Stimulated activated CD4-positive, alpha-beta T cell treated with anti-CD3 and anti-CD28 coated beads, TNF-alpha, amount 100 ng/mL, for 48 hours (primary cell): ENCODE data around the gene KRTAP10-2.

Source experiments
- DNase-seq, 3 donors: peaks; one replicate each; pipeline ENCODE4 v3.0.0-alpha.2; 2020; ENCODE audit warnings: low read depth in 3 of 3

The KRTAP10-2 gene

DNA sequence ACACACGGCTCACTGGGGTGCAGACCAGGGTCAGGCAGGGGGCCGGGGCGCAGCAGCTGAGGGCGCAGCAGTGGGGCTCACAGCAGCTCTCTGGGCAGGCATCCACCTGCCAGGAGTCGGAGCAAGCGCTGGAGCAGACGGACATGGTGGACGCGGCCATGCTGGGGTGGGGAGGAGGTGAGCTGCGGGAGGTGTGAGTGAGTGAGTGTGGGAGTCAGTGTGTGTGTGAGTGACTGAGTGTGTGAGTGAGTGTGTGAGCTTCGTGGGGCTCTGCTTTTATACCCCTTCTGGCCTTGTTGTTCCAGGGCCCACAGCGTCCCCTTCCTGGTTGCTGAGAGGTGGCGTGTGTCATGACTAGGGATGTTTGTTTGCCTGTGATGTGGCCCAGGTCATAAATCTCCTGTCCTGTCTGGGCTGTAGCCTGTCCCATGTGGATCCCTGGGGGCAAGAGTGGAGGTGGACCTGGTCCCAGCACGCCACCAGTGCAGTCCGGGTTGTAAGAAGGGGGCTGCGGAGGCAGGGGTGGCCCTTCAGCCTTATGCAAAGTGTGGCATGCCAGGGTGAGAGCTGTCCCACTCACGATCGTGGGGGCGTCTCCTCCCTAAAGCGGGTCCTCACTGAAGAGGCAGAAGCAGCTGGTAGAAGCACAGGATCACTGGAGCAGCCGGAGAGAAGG, 11.2 kb downstream of the KRTAP10-2 start, which contains the start of gene KRTAP10-1:
Gene KRTAP10-1 (minus strand): TSS at position 205 of the 676 bp plus-strand sequence. CDS start 45 bp downstream, at position 160.
- DNase-seq: no peak

DNA sequence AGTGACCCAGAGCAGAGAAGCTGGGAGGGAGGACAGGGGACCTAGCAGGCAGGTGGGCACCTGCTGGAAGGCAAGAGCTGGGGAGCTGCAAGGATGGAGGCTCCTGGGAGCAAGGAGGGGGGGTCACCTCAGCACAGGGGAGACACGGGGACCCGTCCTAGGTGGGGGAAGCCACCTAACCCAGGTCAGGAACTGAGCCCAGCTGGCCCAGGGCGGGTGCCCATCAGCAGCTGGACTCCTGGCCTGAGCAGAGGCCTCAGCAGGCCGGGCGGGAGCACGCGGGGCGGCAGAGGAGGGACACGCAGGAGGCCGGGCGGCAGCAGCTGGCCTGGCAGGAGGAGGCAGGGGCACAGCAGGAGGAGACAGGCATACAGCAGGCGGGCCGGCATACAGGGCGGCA, 12.3 kb downstream of the KRTAP10-2 start:
- no peak for DNase-seq

DNA sequence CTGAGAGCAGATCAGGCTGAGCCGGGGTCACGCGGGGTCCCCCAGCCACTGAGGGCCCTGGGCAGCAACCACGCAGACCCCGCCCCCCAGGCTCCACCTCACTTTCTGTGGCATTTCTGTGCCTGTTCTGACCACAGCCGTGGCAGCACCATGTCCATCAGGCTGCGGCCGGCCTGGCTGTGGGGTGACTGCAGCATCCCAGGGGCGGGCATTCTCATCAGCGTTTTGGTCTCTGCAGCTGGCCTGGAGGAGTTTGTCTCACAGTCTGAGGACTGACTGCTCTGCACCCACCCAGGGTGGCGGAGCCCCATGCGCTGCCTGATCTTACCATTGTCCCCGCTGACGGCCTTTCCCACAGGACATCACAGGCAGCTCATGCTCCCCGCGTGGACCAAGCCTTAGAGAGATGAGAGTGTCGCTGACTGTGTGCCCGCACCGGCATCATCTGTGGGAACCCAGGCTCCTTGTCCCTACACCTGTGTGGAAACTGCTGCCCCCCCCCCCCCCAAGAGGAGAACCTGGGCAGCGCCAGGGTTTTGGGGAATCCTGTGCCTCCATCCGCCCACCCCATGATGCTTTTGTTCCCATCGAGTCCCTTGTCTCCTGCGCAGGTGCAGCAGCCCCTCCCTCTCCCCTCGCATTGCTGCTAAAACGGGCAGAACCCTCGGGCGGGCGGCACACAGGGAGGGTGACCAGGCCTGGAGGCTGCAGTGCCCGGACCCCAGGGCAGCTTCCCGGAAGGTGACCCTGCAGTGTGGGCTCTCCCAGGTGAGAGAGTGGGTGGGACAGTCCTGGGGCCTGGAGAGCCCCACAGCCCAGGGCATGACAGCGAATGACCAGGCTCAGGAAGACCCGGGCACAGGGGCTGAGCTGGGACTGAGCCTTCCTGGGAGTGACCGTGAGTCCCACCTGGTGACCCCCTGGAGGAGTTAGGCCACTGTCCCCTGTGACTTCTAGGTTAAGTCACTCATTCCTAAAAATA, 13.1 kb downstream of the KRTAP10-2 start:
- no peak for DNase-seq

DNA sequence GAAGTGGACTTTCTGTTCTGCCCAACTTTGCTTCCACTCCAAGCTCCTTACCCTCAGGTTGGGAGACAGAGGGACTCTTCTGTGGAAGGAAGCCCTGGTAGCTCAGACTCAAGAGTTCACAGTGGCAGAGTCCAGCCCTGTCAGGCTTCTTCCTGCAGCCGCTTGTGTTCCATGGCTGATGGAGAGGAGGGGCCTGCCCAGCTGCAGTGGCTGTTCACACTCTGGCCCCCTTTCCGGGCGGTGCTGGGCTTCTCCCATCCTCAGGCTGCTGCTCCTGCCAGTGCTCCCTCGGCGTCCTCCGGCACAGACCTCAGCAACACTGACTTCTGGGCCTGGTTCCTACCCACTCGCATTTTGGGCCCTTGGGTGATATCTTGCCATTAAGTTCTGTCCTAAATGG, 15.3 kb downstream of the KRTAP10-2 start:
- no peak for DNase-seq

DNA sequence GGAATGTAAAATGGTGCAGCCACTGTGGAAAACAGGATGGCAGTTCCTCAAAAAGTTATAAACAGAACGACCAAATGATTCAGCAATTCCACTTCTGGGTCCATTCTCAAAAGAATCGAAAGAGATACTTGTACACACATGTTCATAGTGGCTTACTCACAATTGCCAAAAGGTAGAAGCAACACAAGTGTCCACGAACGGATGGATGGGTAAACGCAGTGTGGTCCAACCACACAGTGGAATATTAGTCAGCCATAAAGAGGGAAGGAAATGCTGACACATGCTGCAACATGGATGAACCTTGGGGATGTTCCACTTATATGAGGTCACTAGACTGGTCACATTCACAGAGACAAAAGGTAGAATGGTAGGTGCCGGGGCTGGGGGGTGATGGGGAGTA, 16.6 kb downstream of the KRTAP10-2 start:
- no peak for DNase-seq

DNA sequence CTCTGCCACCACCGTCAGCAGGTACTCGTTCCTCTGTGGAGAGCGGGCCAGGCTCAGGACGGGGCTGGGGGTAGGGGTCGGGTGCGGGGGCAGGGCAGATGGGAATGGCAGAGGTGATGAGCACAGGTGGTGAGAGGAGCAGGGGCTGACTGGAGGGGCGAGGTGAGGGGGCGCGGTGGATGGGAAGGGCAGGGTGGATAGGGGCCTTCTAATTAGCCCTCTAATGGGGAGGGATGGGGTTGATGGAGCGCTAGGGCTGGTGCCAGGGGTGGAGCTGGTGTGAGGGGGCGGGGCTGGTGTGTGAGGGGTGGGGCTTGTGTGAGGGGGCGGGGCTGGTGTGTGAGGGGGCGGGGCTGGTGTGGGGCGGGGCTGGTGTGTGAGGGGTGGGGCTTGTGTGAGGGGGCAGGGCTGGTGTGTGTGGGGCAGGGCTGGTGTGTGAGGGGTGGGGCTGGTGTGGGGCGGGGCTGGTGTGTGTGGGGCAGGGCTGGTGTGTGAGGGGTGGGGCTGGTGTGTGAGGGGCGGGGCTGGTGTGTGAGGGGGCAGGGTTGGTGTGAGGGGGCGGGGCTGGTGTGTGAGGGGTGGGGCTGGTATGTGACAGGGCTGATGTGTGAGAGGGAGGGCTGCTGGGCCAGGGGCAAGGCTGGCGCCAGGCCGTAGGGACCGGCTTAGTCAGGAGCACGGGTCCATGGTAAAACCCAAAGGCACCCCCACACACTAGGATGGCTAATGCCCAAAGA, 17.2 kb downstream of the KRTAP10-2 start:
- DNase-seq: no peak

DNA sequence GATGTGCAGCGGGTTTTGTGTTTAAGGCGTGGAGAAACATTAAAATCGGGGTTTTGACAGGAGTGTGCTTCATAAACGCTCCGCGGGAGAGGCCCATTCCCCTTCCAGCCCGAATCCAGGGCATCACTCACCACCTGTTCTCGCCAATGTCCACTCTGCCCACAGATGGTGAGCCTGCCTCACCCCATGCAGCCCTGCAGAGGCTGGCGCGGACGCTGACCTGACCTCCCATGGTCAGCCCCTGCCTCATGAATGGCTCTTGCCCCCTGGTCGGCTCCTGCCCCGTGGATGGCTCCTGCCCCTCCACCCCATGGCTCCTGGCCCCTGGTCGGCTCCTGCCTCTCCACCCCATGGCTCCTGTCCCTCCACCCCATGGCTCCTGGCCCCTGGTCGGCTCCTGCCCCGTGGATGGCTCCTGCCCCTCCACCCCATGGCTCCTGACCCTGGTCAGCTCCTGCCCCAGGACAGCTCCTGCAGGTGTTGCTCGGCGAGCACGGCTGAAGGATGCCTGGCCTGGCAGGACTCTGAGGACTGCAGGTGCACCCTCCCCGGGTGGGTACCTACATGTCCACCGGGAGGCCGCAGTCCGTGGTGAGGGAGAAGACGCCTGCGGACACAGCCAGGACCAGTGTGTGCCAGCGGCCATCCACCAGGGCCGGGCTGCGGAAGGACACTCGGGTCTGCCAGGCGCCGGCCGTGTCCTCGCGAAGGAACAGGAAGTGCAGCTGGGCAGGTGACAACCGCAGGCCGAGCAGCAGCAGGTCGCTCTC, 18.0 kb downstream of the KRTAP10-2 start:
- DNase-seq: no peak

DNA sequence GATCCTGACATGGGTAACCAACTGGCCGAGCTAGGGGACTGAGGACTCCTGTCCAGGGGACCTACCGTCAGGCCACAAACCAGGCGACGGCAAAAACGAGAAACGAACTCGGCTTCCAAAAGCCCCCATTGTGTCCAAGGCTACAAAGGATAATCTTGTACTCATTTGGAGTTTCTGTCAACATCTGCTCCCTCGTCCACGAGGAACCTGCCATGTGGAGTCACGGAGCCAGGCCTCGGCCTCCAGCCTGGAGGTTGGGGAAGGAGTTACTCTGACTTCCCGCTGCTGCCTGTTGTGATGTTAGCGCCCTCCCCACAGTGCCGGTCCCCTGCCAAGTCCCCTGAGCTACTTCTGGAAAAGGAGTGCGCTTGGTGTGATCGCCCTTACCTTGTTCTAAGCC, 18.6 kb downstream of the KRTAP10-2 start:
- DNase-seq: no peak

DNA sequence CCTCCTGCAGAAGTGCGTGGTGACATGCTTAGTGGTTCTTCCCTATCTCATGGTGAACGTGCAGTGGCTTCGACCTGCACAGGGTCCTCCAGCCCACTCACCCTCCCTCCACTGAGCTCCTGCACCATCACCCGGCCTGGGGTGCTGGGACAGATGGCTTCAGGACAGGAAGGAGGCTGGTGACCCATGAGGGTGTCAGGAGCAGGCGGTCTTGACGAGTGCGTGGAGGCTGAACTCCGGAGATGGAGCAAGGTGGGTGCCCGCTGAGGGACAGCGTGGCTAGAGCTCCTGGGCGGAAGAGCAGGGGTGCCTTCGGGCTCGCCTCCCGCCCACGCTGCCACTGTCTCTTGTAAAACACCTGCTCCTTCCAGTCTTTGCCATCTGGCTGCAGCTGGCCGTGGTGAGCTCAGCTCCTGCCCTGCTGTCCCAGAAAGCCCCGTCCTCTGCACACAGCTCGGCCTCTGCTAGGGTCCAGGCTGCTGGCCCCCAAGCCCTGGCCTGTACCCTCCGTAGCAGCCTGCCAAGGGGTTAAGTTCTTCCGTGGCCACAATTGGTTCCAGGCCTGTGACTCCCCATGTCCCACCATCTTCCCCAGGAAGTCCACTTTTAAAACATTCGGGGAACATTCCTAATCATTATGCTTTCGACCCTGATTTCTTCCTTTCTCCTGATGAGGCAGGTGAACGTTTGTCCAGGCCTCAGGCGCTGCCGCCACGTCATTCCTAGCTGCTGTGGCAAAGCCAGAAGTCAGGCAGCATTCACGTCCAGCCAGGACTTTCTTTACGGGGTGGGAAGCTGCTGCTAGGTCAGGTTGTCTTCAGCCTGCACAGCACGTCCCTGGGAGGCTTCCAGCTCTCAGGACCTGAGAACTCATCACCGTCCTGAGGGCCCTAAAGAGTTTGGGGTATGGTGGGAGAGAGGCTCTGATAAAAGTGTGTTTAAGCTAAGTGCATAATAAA, 19.4 kb downstream of the KRTAP10-2 start:
- no peak for DNase-seq

DNA sequence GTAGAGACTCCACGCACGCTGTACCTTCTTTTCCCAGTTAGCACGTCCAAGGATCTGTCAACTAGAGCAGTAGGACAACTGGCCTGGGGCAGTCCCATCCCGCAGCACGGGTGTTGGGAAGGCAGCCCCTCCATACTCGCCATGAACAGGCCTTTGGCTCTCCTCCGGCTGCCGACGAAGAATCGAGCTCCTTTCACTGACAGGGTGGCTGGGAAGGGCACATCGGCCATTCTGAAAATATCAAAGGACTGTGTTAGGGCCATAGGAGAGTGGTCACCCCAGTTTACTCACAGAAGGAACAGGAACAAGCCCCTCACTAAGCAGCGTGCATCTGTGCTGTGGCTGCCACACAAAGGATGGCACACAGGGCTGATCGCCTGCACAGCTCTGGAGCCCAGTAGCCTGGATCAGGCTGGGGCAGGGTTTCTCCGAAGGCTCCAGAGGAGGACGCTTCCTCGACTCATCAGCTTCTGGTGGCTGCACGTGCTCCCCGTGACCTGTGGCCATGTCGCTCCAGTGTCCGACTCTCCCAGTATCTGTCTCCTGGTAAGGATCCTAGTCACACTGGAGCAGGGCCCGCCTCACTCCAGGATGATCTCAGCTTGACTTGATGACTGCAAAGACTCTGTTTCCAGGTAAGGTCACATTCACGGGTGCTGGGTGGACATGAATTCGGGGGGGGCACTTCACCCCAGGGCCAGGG, 20.3 kb downstream of the KRTAP10-2 start:
- DNase-seq: no peak

DNA sequence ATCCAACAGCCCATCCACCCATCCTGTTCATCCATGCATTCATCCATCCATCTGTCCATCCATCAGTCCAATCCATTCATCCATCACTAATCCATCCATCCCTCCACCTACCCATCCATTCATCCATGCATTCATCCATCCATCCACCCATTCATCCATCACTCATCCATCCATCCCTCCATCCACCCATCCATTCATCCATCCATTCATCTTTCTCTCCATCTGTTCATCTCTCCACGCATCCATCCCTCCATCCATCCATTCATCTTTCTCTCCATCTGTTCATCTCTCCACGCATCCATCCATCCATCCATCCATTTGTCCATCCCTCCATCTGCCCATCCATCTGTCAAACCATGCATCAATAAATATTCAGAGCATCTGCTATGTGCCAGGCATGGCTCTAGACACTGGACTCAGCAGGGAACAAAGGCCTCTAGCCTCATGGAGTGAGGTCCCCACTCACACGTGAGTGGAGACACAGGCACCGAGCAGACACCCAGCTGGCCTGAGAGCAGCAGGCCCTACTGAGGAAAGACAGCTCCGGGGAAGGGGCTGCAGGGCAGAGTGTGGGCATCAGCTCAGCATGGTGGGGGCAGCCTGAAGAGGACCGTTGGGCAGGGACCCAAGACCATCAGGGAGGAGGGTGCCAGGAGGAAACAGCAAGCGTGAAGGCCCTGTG, 20.9 kb downstream of the KRTAP10-2 start:
- DNase-seq: no peak

DNA sequence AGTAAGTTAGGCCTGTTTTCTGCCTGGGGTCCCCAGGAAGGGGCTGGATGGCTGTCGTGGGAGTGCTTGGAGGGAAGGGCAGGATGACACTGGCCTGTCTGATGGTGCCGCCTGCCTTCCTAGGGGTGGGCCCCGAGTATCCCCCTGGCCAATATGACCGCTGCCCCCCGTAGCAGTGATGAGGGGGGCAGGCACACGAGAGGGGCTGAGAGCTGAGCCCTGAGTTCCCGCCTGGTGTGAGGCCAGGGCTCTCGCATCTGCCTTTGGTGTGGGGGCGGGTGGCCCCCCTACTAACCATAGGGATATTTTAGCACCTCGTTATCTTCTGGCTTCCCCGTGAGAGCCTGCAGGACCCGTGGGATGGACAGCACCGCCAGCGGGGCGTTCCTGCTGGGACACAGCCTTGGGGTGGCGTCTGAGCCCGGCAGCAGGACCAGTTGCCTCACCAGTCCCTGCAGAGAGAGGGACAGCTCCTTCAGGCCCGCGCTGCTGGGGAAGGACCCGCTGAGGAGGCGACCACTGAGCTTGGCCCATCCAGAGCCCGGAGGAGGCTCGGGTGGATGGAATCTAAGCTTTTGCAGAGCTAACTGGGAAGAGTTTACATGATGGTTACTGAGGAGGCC, 21.7 kb downstream of the KRTAP10-2 start:
- no peak for DNase-seq

DNA sequence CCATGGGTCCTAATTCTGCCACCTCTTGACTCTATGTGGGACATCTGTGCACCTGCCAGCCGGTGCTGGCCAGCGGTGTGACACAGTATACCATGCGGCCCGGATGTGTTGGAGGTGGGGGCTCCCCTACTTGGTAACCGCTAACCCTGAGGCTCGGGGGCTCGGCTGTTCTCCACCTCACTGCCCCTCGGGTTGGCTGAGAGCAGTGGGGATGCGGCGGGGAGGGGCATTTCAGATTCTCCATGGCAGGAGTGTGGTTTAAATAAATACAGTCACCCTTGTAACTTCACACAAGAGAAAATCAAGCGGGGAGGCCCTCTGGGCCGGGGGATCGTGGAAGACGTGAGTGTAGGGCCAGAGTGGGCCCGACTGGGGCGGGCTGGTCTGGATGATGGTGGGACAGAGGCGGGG, 22.3 kb downstream of the KRTAP10-2 start:
- no peak for DNase-seq

DNA sequence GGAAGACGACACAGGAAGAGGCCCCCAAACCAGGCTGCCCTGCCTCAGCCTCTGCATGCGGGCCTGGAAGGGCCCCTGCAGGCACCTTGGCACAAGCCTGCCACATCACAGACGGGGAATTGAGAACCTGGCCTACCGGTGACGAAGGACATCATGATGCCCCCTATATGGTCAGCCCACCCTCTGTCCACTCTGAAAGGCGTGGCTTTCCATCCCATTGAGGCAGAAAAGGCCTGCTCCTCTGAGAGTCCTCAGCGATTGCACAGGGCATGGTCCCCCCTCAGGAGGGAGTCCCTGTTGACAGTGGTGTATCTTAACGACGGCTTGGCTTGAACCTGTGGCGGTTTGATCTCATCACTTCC, 22.7 kb downstream of the KRTAP10-2 start:
- no peak for DNase-seq

DNA sequence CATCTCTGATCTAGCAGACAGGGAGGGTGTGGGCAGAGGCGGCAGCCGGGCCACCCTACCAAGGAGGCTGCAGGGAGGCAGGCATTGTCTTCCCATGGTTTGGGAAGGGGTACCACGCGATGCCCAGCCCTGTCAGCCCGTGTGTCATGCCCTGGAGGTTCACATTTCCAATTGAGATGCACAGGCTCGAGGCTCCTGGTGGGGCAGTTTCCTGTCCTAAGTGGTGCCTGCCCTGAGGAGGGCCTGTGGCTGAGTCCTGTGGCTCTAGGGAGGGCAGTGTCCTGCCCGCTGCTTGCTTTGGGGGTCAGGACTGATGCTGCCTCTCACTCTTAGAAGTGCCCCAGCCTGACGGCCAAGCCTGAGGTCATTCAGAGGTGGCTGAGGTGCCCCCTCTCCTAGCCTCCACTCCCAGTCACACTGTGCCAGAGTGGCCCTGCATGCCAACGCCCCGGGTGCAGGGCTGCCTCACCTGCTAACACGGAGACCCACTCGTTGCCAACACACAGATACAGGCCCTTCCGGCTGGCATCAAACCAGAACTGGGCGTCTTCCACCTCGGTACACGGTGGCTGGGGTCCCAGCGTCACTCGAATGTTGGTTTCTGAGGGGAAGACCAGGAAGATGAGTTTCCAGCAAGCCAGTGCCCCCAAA, 23.2 kb downstream of the KRTAP10-2 start:
- DNase-seq: no peak

DNA sequence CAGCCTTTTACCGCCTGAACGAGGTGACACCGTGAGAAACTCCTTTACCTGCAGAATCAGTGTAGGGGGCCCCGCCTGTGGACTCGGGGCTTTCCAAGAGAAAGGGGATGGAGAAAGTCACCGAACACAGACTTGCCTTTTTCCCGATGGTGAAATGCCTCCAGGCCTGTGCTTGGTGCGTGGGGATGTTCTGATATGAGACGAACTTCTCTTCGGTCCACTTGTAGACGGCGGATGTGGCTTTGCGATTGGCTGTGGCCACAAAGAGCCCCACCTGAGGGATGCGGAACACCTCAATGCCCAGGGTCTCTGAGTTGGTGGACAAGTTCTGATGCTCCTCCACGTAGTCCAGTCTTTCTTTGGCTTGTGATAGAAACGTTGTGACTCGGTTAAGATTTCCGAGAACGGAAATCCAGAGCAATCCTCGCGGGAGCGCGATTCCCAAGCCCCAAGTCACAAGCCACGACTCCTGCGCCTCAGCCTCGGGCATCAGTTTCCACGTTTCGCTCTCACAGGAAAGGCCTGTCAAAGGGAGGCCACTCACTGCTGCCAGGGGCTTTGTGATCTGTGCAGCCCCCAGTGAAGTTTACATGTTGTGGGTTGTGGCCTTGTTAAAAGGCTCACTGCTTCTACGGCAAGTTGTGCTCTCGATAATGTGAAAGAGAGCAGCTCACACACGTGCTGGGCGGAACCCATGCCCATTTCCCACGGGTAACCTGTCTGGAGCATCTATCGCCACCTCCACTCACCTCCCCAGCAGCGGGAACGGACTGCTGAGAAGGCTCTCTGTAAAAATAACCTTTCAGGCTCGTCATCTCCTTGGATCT, 23.9 kb downstream of the KRTAP10-2 start:
- no peak for DNase-seq
